Measurements from ENCODE around the gene RABGAP1L.
"Not testable (repeated sequence)": the region's sequence is repeated elsewhere in the genome, so short reads cannot be mapped to it uniquely, and the experiment has no call there.

GRCh38 chr1:174895610-174896009, 736.3 kb downstream of the RABGAP1L start:
- not testable (repeated sequence) for TF ChIP-seq EP300 (IDR thresholded peaks at IDR 0.05; ENCODE audit: borderline replicate concordance in 1 of 2, control insufficient read depth in 1 of 2, low read depth in 2 of 2, low read length in 2 of 2); ELK1 (IDR thresholded peaks at IDR 0.05; ENCODE audit: low read depth, low read length); BACH1 (IDR thresholded peaks at IDR 0.05; ENCODE audit: borderline replicate concordance); RFX5 (IDR thresholded peaks at IDR 0.05; ENCODE audit: low read depth, low read length)

All from GM12878 (cell line).